ENCODE data around the gene NES.

The NES gene

DNA sequence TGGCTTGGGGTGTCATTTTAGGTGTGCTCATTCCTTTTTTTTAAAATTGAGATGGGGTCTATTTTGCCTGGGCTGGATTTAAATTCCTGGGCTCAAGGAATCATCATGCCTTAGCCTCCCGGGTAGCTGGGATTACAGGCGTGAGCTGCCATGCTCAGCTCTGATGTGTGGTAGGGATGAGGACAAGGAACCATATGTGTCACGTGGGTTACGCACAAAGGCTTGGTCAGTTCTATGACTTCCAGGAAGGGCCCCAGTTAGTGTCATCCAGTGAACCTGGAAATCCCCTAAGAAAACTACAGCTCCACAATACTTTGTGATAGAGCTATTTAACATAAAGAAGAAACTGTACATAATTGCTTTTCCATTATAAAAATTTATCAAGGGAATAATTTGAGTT, 44.3 kb upstream of the NES start:
- Histone ChIP-seq H2BK120ac (ENCODE audit: low read depth, low read length) (no peak overlapping the region), H3K18ac (ENCODE audit: low read length) (no peak overlapping the region), H3K79me1 (ENCODE audit: low read depth, low read length) (no peaks in the 10 kb centered on the region), H3K27me3 (ENCODE audit: control insufficient read depth in 3 of 3, insufficient read depth in 3 of 3, low read depth in 1 of 3, low read length in 3 of 3) (no peaks in the 10 kb centered on the region), H2BK12ac (ENCODE audit: low read length) (no peak overlapping the region), H2BK15ac (ENCODE audit: low read length) (no peak overlapping the region), H2AK5ac (ENCODE audit: low read depth, low read length) (no peak overlapping the region), H4K91ac (ENCODE audit: low read depth, low read length, poor library complexity) (no peak overlapping the region), H3K9me3 (replicated peaks in 1 of 2; ENCODE audit: control insufficient read depth in 2 of 2, insufficient read depth in 1 of 2, low read depth in 1 of 2, low read length in 2 of 2) (no peaks in the 10 kb centered on the region), H2AFZ (ENCODE audit: low read length) (no peak overlapping the region), H3K9ac (ENCODE audit: low read depth, low read length, poor library complexity) (no peak overlapping the region), H3K4me3 (ENCODE audit: low read length in 2 of 2) (no peak overlapping the region), H4K8ac (ENCODE audit: low read depth, low read length) (no peak overlapping the region), H3K23ac (ENCODE audit: low read depth, low read length, poor library complexity) (no peak overlapping the region), H3K4me1 (ENCODE audit: control insufficient read depth in 2 of 2, insufficient read depth in 1 of 2, low read depth in 1 of 2, low read length in 2 of 2) (peaks cover 7 to 8% of the 10 kb centered on the region in 2 donors), H2BK5ac (ENCODE audit: low read length) (no peak overlapping the region), H3K14ac (ENCODE audit: low read length) (no peak overlapping the region), H3K4me2 (ENCODE audit: insufficient read depth, low read length, poor library complexity, severe bottlenecking) (no peak overlapping the region), H3K4ac (ENCODE audit: low read length) (no peak overlapping the region), H3K27ac (replicated peaks; ENCODE audit: low read length) (no peak overlapping the region), H3K36me3 (replicated peaks in 1 of 2; ENCODE audit: control insufficient read depth in 2 of 2, insufficient read depth in 2 of 2, low read length in 2 of 2) (peaks cover 31 to 62% of the 10 kb centered on the region in 2 donors)
- DNase-seq (ENCODE audit: low spot score) = no peak
- WGBS, 2 donors (ENCODE audit: extremely low coverage in 2 of 2, insufficient read length in 2 of 2, insufficient replicate concordance in 1 of 2) = no CpG with 5 or more reads among the region's 4 CpGs

DNA sequence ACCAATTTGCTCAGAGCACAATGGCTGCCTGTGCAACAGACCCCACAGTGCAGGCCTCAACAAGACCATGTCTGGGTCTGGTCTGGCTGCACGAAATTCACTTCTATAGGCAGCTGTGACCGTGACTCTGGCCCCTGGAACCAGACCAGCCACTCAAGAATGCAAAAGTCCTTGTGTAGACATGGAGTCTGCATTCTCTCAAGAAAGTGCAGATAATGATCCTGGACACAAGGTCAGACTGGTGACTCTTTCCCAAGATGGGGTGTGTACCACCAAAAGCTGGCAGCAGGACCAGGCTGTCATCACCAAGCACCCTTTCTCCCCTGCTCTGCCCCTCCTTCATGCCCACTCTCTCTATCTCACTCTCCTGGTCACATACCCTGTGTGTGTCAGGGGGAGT, 43.9 kb upstream of the NES start:
- no peak overlapping the region for H2AK5ac ChIP-seq (ENCODE audit: low read depth, low read length)
- H3K23ac ChIP-seq (ENCODE audit: low read depth, low read length, poor library complexity) = no peak overlapping the region
- H2BK5ac ChIP-seq (ENCODE audit: low read length) = no peak overlapping the region
- no peak overlapping the region for H2BK120ac ChIP-seq (ENCODE audit: low read depth, low read length)
- H3K36me3 ChIP-seq (replicated peaks in 1 of 2; ENCODE audit: control insufficient read depth in 2 of 2, insufficient read depth in 2 of 2, low read length in 2 of 2) = peaks cover 31 to 58% of the 10 kb centered on the region in 2 donors
- H3K4ac ChIP-seq (ENCODE audit: low read length) = no peak overlapping the region
- no peaks in the 10 kb centered on the region for H3K27me3 ChIP-seq (ENCODE audit: control insufficient read depth in 3 of 3, insufficient read depth in 3 of 3, low read depth in 1 of 3, low read length in 3 of 3)
- H3K18ac ChIP-seq (ENCODE audit: low read length) = no peak overlapping the region
- H4K8ac ChIP-seq (ENCODE audit: low read depth, low read length) = no peak overlapping the region
- H3K9ac ChIP-seq (ENCODE audit: low read depth, low read length, poor library complexity) = no peak overlapping the region
- DNase-seq (ENCODE audit: low spot score) = no peak
- no CpG with 5 or more reads among the region's 2 CpGs for WGBS, 2 donors (ENCODE audit: extremely low coverage in 2 of 2, insufficient read length in 2 of 2, insufficient replicate concordance in 1 of 2)
- H3K14ac ChIP-seq (ENCODE audit: low read length) = no peak overlapping the region
- no peak overlapping the region for H3K27ac ChIP-seq (replicated peaks; ENCODE audit: low read length)
- H3K79me1 ChIP-seq (ENCODE audit: low read depth, low read length) = no peaks in the 10 kb centered on the region
- H3K9me3 ChIP-seq (replicated peaks in 1 of 2; ENCODE audit: control insufficient read depth in 2 of 2, insufficient read depth in 1 of 2, low read depth in 1 of 2, low read length in 2 of 2) = no peaks in the 10 kb centered on the region
- no peak overlapping the region for H2BK12ac ChIP-seq (ENCODE audit: low read length)
- H3K4me2 ChIP-seq (ENCODE audit: insufficient read depth, low read length, poor library complexity, severe bottlenecking) = no peak overlapping the region
- no peak overlapping the region for H2BK15ac ChIP-seq (ENCODE audit: low read length)
- no peak overlapping the region for H2AFZ ChIP-seq (ENCODE audit: low read length)
- H3K4me1 ChIP-seq (ENCODE audit: control insufficient read depth in 2 of 2, insufficient read depth in 1 of 2, low read depth in 1 of 2, low read length in 2 of 2) = peaks cover 6 to 7% of the 10 kb centered on the region in 2 donors
- H3K4me3 ChIP-seq (ENCODE audit: low read length in 2 of 2) = no peak overlapping the region
- no peak overlapping the region for H4K91ac ChIP-seq (ENCODE audit: low read depth, low read length, poor library complexity)

DNA sequence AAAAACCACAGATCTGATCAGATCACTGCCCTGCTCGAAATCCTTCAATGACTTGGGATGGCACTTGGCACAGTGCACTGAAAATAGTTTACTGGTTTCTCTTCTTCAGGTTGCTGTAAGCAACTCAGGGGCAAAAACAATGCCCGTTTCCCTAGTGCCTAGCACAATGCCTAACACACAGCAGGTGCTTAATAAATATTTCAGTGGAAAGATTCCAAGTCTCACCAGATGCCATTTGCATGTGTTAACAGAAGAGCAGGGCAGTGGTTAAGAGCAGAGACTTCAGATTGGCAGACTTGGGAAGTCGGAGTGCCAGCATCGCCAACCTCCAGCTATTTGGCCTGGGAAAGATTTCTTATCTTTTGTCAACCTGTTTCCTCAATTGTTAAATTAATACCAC, 40.1 kb upstream of the NES start:
- Histone ChIP-seq H3K4ac (ENCODE audit: low read length) (no peak overlapping the region), H3K23ac (ENCODE audit: low read depth, low read length, poor library complexity) (no peak overlapping the region), H3K4me1 (ENCODE audit: control insufficient read depth in 2 of 2, insufficient read depth in 1 of 2, low read depth in 1 of 2, low read length in 2 of 2) (no peaks in the 10 kb centered on the region), H3K14ac (ENCODE audit: low read length) (no peak overlapping the region), H2AK5ac (ENCODE audit: low read depth, low read length) (no peak overlapping the region), H2BK12ac (ENCODE audit: low read length) (no peak overlapping the region), H3K4me2 (ENCODE audit: insufficient read depth, low read length, poor library complexity, severe bottlenecking) (no peak overlapping the region), H3K27ac (replicated peaks; ENCODE audit: low read length) (no peak overlapping the region), H2BK15ac (ENCODE audit: low read length) (no peak overlapping the region), H3K9ac (ENCODE audit: low read depth, low read length, poor library complexity) (no peak overlapping the region), H4K91ac (ENCODE audit: low read depth, low read length, poor library complexity) (no peak overlapping the region), H3K36me3 (replicated peaks in 1 of 2; ENCODE audit: control insufficient read depth in 2 of 2, insufficient read depth in 2 of 2, low read length in 2 of 2) (peaks cover 8 to 23% of the 10 kb centered on the region in 2 donors), H3K9me3 (replicated peaks in 1 of 2; ENCODE audit: control insufficient read depth in 2 of 2, insufficient read depth in 1 of 2, low read depth in 1 of 2, low read length in 2 of 2) (no peaks in the 10 kb centered on the region), H4K8ac (ENCODE audit: low read depth, low read length) (no peak overlapping the region), H3K27me3 (ENCODE audit: control insufficient read depth in 3 of 3, insufficient read depth in 3 of 3, low read depth in 1 of 3, low read length in 3 of 3) (no peaks in the 10 kb centered on the region), H3K79me1 (ENCODE audit: low read depth, low read length) (no peaks in the 10 kb centered on the region), H2BK120ac (ENCODE audit: low read depth, low read length) (no peak overlapping the region), H3K18ac (ENCODE audit: low read length) (no peak overlapping the region), H2AFZ (ENCODE audit: low read length) (no peak overlapping the region), H3K4me3 (ENCODE audit: low read length in 2 of 2) (no peak overlapping the region), H2BK5ac (ENCODE audit: low read length) (no peak overlapping the region)
- no peak for DNase-seq (ENCODE audit: low spot score)
- WGBS, 2 donors (ENCODE audit: extremely low coverage in 2 of 2, insufficient read length in 2 of 2, insufficient replicate concordance in 1 of 2) = no CpG with 5 or more reads among the region's 4 CpGs

DNA sequence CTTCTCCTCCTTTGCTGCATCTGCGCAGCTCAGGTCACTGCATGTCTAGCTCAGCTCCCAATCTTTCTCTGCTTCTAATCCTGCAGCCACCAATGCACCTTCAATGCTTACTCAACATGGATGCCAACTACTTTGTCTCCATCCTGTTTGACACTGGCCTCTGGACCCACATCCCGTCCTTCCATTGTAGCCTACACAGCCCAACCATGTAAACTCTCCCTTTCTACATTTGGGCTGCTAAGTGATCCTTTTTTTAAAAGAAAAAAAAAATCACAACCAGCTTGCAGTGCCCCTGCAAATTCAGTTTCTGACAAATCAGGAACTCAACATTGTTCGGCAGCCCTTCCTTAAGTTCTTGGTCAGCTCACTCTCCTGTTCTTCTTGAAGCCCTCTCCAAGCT, 37.6 kb upstream of the NES start:
- Histone ChIP-seq H2AK5ac (ENCODE audit: low read depth, low read length) (no peak overlapping the region), H3K23ac (ENCODE audit: low read depth, low read length, poor library complexity) (no peak overlapping the region), H3K9me3 (replicated peaks in 1 of 2; ENCODE audit: control insufficient read depth in 2 of 2, insufficient read depth in 1 of 2, low read depth in 1 of 2, low read length in 2 of 2) (no peaks in the 10 kb centered on the region), H3K4ac (ENCODE audit: low read length) (no peak overlapping the region), H3K79me1 (ENCODE audit: low read depth, low read length) (no peaks in the 10 kb centered on the region), H3K9ac (ENCODE audit: low read depth, low read length, poor library complexity) (no peak overlapping the region), H3K4me2 (ENCODE audit: insufficient read depth, low read length, poor library complexity, severe bottlenecking) (no peak overlapping the region), H2AFZ (ENCODE audit: low read length) (no peak overlapping the region), H3K18ac (ENCODE audit: low read length) (no peak overlapping the region), H3K36me3 (replicated peaks in 1 of 2; ENCODE audit: control insufficient read depth in 2 of 2, insufficient read depth in 2 of 2, low read length in 2 of 2) (peaks cover 0 to 7% of the 10 kb centered on the region in 2 donors), H2BK120ac (ENCODE audit: low read depth, low read length) (no peak overlapping the region), H3K27me3 (ENCODE audit: control insufficient read depth in 3 of 3, insufficient read depth in 3 of 3, low read depth in 1 of 3, low read length in 3 of 3) (no peaks in the 10 kb centered on the region), H3K27ac (replicated peaks; ENCODE audit: low read length) (no peak overlapping the region), H2BK5ac (ENCODE audit: low read length) (no peak overlapping the region), H4K8ac (ENCODE audit: low read depth, low read length) (no peak overlapping the region), H3K4me1 (ENCODE audit: control insufficient read depth in 2 of 2, insufficient read depth in 1 of 2, low read depth in 1 of 2, low read length in 2 of 2) (peaks cover 15 to 18% of the 10 kb centered on the region in 2 donors), H3K14ac (ENCODE audit: low read length) (no peak overlapping the region), H2BK15ac (ENCODE audit: low read length) (no peak overlapping the region), H3K4me3 (ENCODE audit: low read length in 2 of 2) (no peak overlapping the region), H2BK12ac (ENCODE audit: low read length) (no peak overlapping the region), H4K91ac (ENCODE audit: low read depth, low read length, poor library complexity) (no peak overlapping the region)
- no CpG with 5 or more reads among the region's 3 CpGs for WGBS, 2 donors (ENCODE audit: extremely low coverage in 2 of 2, insufficient read length in 2 of 2, insufficient replicate concordance in 1 of 2)
- DNase-seq (ENCODE audit: low spot score) = no peak

All from neuronal stem cell (in vitro differentiated cells).